NCI-H510A (cell line): ENCODE data around the gene GSTCD.

ENCODE experiments used
- DNase-seq: peaks from one replicate; lab custom pipeline; 2025; lab: John Stamatoyannopoulos, UW

GSTCD gene

GRCh38 chr4:105894660-105895582, 186.3 kb downstream of the GSTCD start, which contains the start of gene NPNT:
TSS of gene NPNT (plus strand) at chr4:105895471. CDS start at chr4:105895653, 182 bp downstream.
- peak; percentile 50 for DNase-seq

DNA sequence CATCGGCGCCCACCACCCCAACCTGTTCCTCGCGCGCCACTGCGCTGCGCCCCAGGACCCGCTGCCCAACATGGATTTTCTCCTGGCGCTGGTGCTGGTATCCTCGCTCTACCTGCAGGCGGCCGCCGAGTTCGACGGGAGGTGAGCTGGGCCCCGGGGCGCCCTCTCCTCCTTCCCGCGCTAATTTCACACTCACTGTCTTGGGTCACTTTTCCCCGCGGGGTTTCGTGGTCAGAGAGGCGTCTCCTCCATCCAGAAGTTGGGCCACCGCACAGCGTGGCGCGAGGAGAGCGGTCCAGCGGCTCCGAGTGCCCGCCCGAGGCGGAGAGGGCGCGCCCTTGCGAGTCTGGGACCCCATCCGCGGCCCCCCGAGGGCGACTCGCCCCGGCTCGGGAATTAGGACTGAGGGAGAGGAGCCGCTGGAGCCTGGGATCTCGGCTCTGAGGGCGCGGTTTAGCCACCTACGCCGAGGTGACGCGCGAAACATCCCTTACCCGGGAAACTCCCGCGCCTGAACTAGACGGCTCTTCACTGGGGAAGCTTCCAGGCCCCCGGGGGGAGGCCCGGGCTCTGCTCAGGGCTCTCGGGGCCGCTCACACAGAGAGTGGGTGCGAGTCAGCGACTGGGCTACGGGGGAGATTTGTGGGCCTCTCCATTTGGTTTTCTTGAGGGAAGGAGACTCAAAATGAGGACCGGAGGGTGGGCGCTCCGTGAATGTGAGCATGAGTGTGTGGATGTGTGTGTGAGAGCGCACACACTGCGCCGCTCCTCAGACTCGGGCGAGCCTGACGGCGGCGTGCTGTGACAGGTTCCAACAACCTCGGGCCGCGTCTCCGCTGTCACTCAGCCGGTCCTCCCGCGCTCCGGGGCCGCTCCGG, 187.2 kb downstream of the GSTCD start:
- DNase-seq: peak; percentile 3

DNA sequence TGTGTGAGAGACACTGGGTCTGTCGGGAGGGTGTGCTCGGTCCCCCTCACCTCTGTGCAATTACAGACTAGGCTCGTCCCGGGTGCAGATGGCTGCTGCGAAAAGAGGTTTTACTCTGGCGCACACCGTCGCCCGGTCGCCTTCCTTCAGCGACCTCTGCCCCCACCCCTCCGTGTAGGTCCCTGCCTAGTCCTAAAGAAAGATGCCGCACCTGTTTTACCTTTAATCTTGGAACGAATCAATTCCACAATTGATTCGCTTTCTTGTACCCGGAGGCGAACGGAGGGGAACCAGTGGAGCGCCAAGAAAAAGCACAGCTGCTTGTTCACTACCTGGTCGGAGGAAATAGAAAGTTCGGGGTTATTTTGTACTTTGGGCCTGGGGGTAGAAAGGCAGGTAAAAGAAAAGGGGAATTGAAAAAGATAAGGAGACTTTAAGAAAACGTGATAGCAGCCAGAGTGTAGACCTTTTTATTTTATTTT, 187.9 kb downstream of the GSTCD start:
- DNase-seq: no peak
